A172 (cell line): ENCODE measurements around the gene NAA30. TPM values are rescaled to one million over a fixed set of nuclear protein-coding genes. Genes with fewer than 3 reads are reported as not detected.
A peak's percentile ranks its signal among the peaks of the same experiment; 100 is the strongest.
"Not testable (repeated sequence)": the region's sequence is repeated elsewhere in the genome, so short reads cannot be mapped to it uniquely, and the experiment has no call there.

Experiments
- DNase-seq: peaks from one replicate; pipeline ENCODE4 v3.0.0-alpha.2; 2015; ENCODE audit warnings: low spot score
- total RNA-seq: library from RNA; depleted of rRNA; stranded (reverse); fragments of >200 nt; shearing (Covaris generic); gene quantifications from 2 replicates; pipeline ENCODE4 v1.2.3, GENCODE V29; 2014; rRNA removed

Gene NAA30
- 12.4 and 18.8 TPM in 2 replicates for total RNA-seq

GRCh38 chr14:57390037-57390805 lies at the start of gene NAA30:
Gene NAA30 (plus strand): TSS chr14:57390586. CDS start chr14:57390958, 372 bp downstream.
- DNase-seq, result peak; percentile 73

- DNase-seq, result not testable (repeated sequence)
Measured at GRCh38 chr14:57343545-57344297, 46.7 kb upstream of the NAA30 start.

DNA sequence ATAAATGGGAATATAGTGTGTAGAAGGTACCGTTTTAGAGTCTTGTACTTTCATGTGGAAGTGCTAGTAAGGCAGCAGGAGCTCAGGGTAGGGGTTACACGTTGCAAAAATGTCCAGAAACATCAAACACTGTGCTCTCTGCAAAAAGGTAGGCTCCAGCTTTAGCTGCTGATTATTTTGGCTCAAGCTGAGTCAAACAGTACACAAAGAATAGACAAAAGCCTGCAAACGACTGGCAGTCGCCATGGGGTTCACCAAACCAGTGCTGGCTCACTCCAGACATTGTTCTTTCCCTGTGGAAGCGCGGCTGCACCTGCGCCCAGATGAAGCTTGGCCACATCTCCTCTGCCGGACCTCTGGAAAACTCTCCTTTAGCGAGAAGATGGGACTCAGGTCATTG lies 45.3 kb upstream of the NAA30 start:
- DNase-seq, result no peak

DNA sequence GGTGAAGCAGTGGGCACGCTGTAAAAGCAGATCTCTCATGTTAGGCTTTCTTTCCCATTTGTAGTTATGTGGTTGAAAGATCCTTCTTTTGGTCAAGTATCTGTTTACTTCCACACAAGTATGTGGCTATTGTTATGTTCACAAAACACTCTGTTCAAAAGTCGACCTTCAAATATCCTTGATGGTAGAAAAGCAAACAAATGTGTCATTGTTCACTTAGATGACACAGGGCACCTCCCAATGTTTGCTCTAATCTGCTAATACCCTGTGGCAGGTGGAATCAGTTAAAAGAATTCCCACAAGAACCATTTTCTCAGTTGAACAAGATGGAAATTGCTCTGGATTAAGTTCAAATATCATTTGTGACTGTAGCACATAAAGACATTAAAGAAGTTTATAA lies 43.6 kb upstream of the NAA30 start:
- DNase-seq, result no peak

GRCh38 chr14:57352396-57353170 lies 37.8 kb upstream of the NAA30 start:
- DNase-seq, result no peak

GRCh38 chr14:57355081-57355800 lies 35.1 kb upstream of the NAA30 start:
- no peak for DNase-seq

GRCh38 chr14:57362361-57362760 lies 28.0 kb upstream of the NAA30 start:
- DNase-seq, result peak; percentile 19

DNA sequence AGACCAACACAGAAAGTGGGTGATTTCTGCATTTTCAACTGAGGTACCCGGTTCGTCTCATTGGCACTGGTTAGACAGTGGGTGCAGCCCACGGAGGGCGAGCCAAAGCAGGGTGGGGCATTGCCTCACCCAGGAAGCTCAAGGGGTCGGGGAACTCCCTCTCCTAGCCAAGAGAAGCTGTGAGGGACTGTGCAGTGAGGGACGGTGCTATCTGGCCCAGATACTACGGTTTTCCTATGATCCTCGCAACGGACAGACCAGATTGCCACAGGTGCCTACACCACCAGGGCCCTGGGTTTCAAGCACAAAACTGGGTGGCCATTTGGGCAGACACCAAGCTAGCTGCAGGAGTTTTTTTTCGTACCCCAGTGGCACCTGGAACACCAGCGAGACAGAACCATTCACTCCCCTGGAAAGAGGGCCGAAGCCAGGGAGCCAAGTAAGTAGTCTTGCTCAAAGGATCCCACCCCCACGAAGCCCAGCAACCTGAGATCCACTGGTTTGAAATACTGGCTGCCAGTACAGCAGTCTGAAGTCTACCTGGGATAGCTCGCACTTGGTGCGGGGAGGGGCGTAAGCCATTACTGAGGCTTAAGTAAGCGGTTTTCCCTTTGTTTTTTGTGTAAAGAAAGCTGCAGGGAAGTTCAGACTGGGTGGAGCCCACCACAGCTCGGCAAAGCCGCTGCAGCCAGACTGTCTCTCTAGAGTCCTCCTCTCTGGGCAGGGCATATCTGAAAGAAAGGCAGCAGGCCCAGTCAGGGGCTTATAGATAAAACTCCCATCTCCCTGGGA lies 25.5 kb upstream of the NAA30 start:
- DNase-seq, result no peak

GRCh38 chr14:57370187-57370586 lies 20.2 kb upstream of the NAA30 start:
- not testable (repeated sequence) for DNase-seq

GRCh38 chr14:57371013-57371412 lies 19.4 kb upstream of the NAA30 start:
- DNase-seq, result no peak

DNA sequence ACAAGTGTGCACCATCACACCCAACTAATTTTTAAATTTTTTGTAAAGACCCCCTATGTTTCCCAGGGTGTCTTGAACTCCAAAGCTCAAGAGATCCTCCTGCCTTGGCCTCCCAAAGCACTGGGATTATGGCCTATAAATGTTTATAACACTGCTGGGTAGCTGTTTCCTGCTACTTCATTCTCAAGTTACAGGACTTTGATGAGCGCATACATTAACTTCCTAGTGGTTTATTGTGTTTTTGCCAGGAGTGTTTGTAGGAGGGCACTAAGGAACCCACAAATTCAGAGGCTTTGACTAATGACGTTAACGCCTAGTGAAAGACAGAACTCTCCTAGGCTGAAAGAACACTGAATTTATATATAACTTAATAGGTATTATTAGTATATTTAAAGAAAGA lies 15.2 kb upstream of the NAA30 start:
- DNase-seq, result no peak

- DNase-seq, result no peak
Measured at GRCh38 chr14:57378661-57379060, 11.7 kb upstream of the NAA30 start.

- no peak for DNase-seq
Measured at GRCh38 chr14:57380935-57381334, 9.5 kb upstream of the NAA30 start.

DNA sequence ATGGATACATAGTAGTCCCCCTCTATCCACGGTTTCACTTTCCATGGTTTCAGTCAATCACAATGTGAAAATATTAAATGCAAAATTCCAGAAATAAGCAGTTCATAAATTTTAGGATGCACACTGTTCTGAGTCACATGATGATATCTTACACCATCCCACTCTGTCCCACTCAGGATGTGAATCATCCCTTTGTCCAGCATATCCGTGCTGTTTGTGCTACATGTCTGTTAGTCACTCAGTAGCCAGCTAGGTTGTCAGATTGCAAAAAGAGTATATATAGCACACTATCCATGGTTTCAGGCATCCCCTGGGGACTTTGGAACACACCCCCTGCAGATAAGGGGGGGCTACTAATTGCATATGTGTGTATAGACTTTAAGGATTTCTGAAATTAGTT lies 8.1 kb upstream of the NAA30 start:
- peak; percentile 58 for DNase-seq

GRCh38 chr14:57383125-57383745 lies 7.2 kb upstream of the NAA30 start:
- DNase-seq, result no peak

GRCh38 chr14:57388067-57388466 lies 2.3 kb upstream of the NAA30 start:
- DNase-seq, result no peak

- DNase-seq, result no peak
Measured at GRCh38 chr14:57389646-57390036, 745 bp upstream of the NAA30 start.

- DNase-seq, result no peak
Measured at GRCh38 chr14:57390806-57391516, 575 bp downstream of the NAA30 start.

GRCh38 chr14:57391517-57392195 lies 1.3 kb downstream of the NAA30 start:
- no peak for DNase-seq
